Measurements from ENCODE around the gene DIAPH3.

The DIAPH3 gene

GRCh38 chr13:59946944-59947343, 216.8 kb downstream of the DIAPH3 start:
- no peak overlapping the region for H3K4me2 ChIP-seq (ENCODE audit: low read depth, low read length, poor library complexity, severe bottlenecking)
- no peaks in the 10 kb centered on the region for H3K27me3 ChIP-seq (ENCODE audit: insufficient read depth, low read length, poor library complexity, severe bottlenecking)
- H3F3A ChIP-seq (ENCODE audit: low read depth), result no peaks in the 10 kb centered on the region
- no peak overlapping the region for H2AFZ ChIP-seq (ENCODE audit: low read length)
- H3K79me2 ChIP-seq (ENCODE audit: insufficient read depth, low read length), result no peaks in the 10 kb centered on the region
- H4K20me1 ChIP-seq (ENCODE audit: insufficient read depth, low read length, poor library complexity, severe bottlenecking), result no peaks in the 10 kb centered on the region
- TF ChIP-seq EZH2phosphoT487 (IDR thresholded peaks at IDR 0.05; ENCODE audit: borderline replicate concordance), result no peak
- no peak for TF ChIP-seq CTCF (conservative IDR thresholded peaks at IDR 0.05; ENCODE audit: low read length)
- no peak overlapping the region for H3K9ac ChIP-seq (ENCODE audit: low read depth, low read length, poor library complexity, severe bottlenecking)
- no peaks in the 10 kb centered on the region for H3K9me3 ChIP-seq (ENCODE audit: insufficient read depth, low read depth, low read length)
- H3K4me1 ChIP-seq (ENCODE audit: insufficient read depth, low read length, poor library complexity, severe bottlenecking), result peaks cover 14% of the 10 kb centered on the region
- H3K9me2 ChIP-seq (replicated peaks; ENCODE audit: low read depth, low read length), result no peaks in the 10 kb centered on the region
- H3K36me3 ChIP-seq (ENCODE audit: insufficient read depth, low read length), result no peaks in the 10 kb centered on the region
- H3K4me3 ChIP-seq (ENCODE audit: low read length, poor library complexity, severe bottlenecking), result no peak overlapping the region

- Histone ChIP-seq H3K27me3 (ENCODE audit: insufficient read depth, low read length, poor library complexity, severe bottlenecking) (no peaks in the 10 kb centered on the region), H3K36me3 (ENCODE audit: insufficient read depth, low read length) (peaks cover 16% of the 10 kb centered on the region), H3K4me2 (ENCODE audit: low read depth, low read length, poor library complexity, severe bottlenecking) (no peak overlapping the region), H3F3A (ENCODE audit: low read depth) (no peaks in the 10 kb centered on the region), H4K20me1 (ENCODE audit: insufficient read depth, low read length, poor library complexity, severe bottlenecking) (no peaks in the 10 kb centered on the region), H3K9ac (ENCODE audit: low read depth, low read length, poor library complexity, severe bottlenecking) (no peak overlapping the region), H3K9me3 (ENCODE audit: insufficient read depth, low read depth, low read length) (no peaks in the 10 kb centered on the region), H3K4me1 (ENCODE audit: insufficient read depth, low read length, poor library complexity, severe bottlenecking) (no peaks in the 10 kb centered on the region), H3K79me2 (ENCODE audit: insufficient read depth, low read length) (no peaks in the 10 kb centered on the region), H3K4me3 (ENCODE audit: low read length, poor library complexity, severe bottlenecking) (no peak overlapping the region), H3K9me2 (replicated peaks; ENCODE audit: low read depth, low read length) (no peaks in the 10 kb centered on the region), H2AFZ (ENCODE audit: low read length) (no peak overlapping the region)
- TF ChIP-seq CTCF (conservative IDR thresholded peaks at IDR 0.05; ENCODE audit: low read length), result no peak
- no peak for TF ChIP-seq EZH2phosphoT487 (IDR thresholded peaks at IDR 0.05; ENCODE audit: borderline replicate concordance)
These were observed 232.1 kb downstream of the DIAPH3 start for GRCh38 chr13:59931621-59932020.

- no peaks in the 10 kb centered on the region for H3F3A ChIP-seq (ENCODE audit: low read depth)
- H3K27me3 ChIP-seq (ENCODE audit: insufficient read depth, low read length, poor library complexity, severe bottlenecking), result no peaks in the 10 kb centered on the region
- no peak overlapping the region for H3K4me3 ChIP-seq (ENCODE audit: low read length, poor library complexity, severe bottlenecking)
- no peaks in the 10 kb centered on the region for H3K4me1 ChIP-seq (ENCODE audit: insufficient read depth, low read length, poor library complexity, severe bottlenecking)
- H3K4me2 ChIP-seq (ENCODE audit: low read depth, low read length, poor library complexity, severe bottlenecking), result no peak overlapping the region
- H3K9me3 ChIP-seq (ENCODE audit: insufficient read depth, low read depth, low read length), result 0 out of 2 replicates have a peak, but pooled peaks cover 8% of the 10 kb centered on the region
- no peak for TF ChIP-seq CTCF (conservative IDR thresholded peaks at IDR 0.05; ENCODE audit: low read length)
- no peak for TF ChIP-seq EZH2phosphoT487 (IDR thresholded peaks at IDR 0.05; ENCODE audit: borderline replicate concordance)
- H3K79me2 ChIP-seq (ENCODE audit: insufficient read depth, low read length), result no peaks in the 10 kb centered on the region
- no peaks in the 10 kb centered on the region for H3K9me2 ChIP-seq (replicated peaks; ENCODE audit: low read depth, low read length)
- no peak overlapping the region for H2AFZ ChIP-seq (ENCODE audit: low read length)
- H3K36me3 ChIP-seq (ENCODE audit: insufficient read depth, low read length), result peaks cover 39% of the 10 kb centered on the region
- H4K20me1 ChIP-seq (ENCODE audit: insufficient read depth, low read length, poor library complexity, severe bottlenecking), result no peaks in the 10 kb centered on the region
- no peak overlapping the region for H3K9ac ChIP-seq (ENCODE audit: low read depth, low read length, poor library complexity, severe bottlenecking)
These were observed 239.5 kb downstream of the DIAPH3 start for GRCh38 chr13:59924256-59924655.
